ENCODE results near the gene UNK.
"Not testable (repeated sequence)": the region's sequence is repeated elsewhere in the genome, so short reads cannot be mapped to it uniquely, and the experiment has no call there.

Gene UNK

DNA sequence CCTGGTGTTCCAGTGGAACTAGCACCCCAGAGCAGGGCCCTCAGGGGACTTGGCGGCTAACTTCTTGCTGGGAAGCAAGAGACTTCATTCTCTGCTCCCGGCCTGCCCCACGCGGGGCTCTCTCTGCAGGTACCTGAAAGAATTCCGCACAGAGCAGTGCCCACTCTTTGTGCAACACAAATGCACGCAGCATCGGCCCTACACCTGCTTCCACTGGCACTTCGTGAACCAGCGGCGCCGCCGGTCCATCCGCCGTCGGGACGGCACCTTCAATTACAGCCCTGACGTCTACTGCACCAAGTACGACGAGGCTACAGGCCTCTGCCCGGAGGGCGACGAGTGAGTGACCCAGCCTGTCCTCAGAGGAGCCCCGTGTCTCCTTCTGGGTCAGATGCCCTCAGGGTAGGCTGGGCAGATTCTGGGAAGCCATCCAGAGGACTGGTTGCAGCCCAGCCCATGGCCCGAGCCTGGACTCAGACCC is 25.1 kb downstream of the UNK start:
- peaks cover 6% of the 10 kb centered on the region for H3K4me1 ChIP-seq (ENCODE audit: control insufficient read depth, insufficient read depth, low read length)
- no peaks in the 10 kb centered on the region for H3K9me3 ChIP-seq (ENCODE audit: control insufficient read depth in 2 of 2, low read length in 2 of 2)
- H3K9ac ChIP-seq (ENCODE audit: low read length in 2 of 2): no peak overlapping the region
- H3K27ac ChIP-seq (ENCODE audit: low read length): no peak overlapping the region
- no peak overlapping the region for H3K4me3 ChIP-seq (ENCODE audit: low read length in 2 of 2)
- peaks cover 28 to 37% of the 10 kb centered on the region in 2 donors for H3K36me3 ChIP-seq (ENCODE audit: control insufficient read depth in 2 of 2, insufficient read depth in 2 of 2, low read length in 2 of 2)
- H3K27me3 ChIP-seq (ENCODE audit: control insufficient read depth in 1 of 2, insufficient read depth in 2 of 2, low read length in 2 of 2): no peaks in the 10 kb centered on the region

GRCh38 chr17:75810216-75810615 is 25.6 kb downstream of the UNK start:
- H3K9me3 ChIP-seq (ENCODE audit: control insufficient read depth in 2 of 2, low read length in 2 of 2): no peaks in the 10 kb centered on the region
- no peaks in the 10 kb centered on the region for H3K27me3 ChIP-seq (ENCODE audit: control insufficient read depth in 1 of 2, insufficient read depth in 2 of 2, low read length in 2 of 2)
- no peak overlapping the region for H3K9ac ChIP-seq (ENCODE audit: low read length in 2 of 2)
- H3K4me1 ChIP-seq (ENCODE audit: control insufficient read depth, insufficient read depth, low read length): peaks cover 6% of the 10 kb centered on the region
- H3K4me3 ChIP-seq (ENCODE audit: low read length in 2 of 2): no peak overlapping the region
- H3K36me3 ChIP-seq (ENCODE audit: control insufficient read depth in 2 of 2, insufficient read depth in 2 of 2, low read length in 2 of 2): peaks cover 28 to 42% of the 10 kb centered on the region in 2 donors
- no peak overlapping the region for H3K27ac ChIP-seq (ENCODE audit: low read length)

DNA sequence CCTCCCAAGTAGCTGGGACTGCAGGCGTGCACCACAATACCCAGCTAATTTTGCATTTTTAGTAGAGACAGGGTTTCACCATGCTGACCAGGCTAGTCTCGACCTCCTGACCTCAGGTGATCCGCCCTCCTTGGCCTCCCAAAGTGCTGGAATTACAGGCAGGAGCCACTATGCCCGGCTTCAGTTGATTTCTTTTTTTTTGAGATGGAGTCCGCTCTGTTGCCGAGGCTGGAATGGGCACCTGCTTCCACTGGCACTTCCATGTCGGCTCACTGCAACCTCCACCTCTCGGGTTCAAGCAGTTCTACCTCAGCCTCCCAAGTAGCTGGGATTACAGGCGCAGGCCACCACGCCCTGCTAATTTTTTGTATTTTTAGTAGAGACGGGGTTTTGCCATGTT is 26.1 kb downstream of the UNK start:
- H3K9me3 ChIP-seq (ENCODE audit: control insufficient read depth in 2 of 2, low read length in 2 of 2); H3K4me3 ChIP-seq (ENCODE audit: low read length in 2 of 2); H3K9ac ChIP-seq (ENCODE audit: low read length in 2 of 2); H3K27ac ChIP-seq (ENCODE audit: low read length); H3K4me1 ChIP-seq (ENCODE audit: control insufficient read depth, insufficient read depth, low read length); H3K27me3 ChIP-seq (ENCODE audit: control insufficient read depth in 1 of 2, insufficient read depth in 2 of 2, low read length in 2 of 2): not testable (repeated sequence)
- peaks cover 31 to 44% of the 10 kb centered on the region in 2 donors for H3K36me3 ChIP-seq (ENCODE audit: control insufficient read depth in 2 of 2, insufficient read depth in 2 of 2, low read length in 2 of 2)

DNA sequence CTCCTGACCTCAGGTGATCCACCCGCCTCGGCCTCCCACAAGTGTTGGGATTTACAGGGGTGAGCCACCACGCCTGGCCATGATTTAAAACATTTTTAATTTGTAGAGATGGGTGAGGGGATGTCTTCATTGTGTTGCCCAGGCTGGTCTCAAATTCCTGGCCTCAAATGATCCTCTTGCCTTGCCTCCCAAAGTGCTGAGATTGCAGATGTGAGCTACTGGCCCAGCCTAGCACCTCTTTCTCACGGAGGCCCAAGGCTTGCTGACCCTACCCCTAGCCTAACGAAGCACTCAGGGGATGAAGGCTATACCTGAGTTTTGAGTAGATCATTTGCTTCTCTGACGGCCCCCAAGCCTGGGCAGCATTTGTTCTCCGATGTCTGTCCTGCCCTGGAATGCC is 26.6 kb downstream of the UNK start:
- H3K36me3 ChIP-seq (ENCODE audit: control insufficient read depth in 2 of 2, insufficient read depth in 2 of 2, low read length in 2 of 2): peaks cover 31 to 45% of the 10 kb centered on the region in 2 donors
- no peaks in the 10 kb centered on the region for H3K9me3 ChIP-seq (ENCODE audit: control insufficient read depth in 2 of 2, low read length in 2 of 2)
- peaks cover 6% of the 10 kb centered on the region for H3K4me1 ChIP-seq (ENCODE audit: control insufficient read depth, insufficient read depth, low read length)
- no peak overlapping the region for H3K4me3 ChIP-seq (ENCODE audit: low read length in 2 of 2)
- no peak overlapping the region for H3K9ac ChIP-seq (ENCODE audit: low read length in 2 of 2)
- no peaks in the 10 kb centered on the region for H3K27me3 ChIP-seq (ENCODE audit: control insufficient read depth in 1 of 2, insufficient read depth in 2 of 2, low read length in 2 of 2)
- H3K27ac ChIP-seq (ENCODE audit: low read length): no peak overlapping the region

GRCh38 chr17:75812096-75813013 is 27.7 kb downstream of the UNK start:
- Histone ChIP-seq H3K9ac (ENCODE audit: low read length in 2 of 2) (no peak overlapping the region), H3K36me3 (ENCODE audit: control insufficient read depth in 2 of 2, insufficient read depth in 2 of 2, low read length in 2 of 2) (peaks cover 41 to 56% of the 10 kb centered on the region in 2 donors), H3K27ac (ENCODE audit: low read length) (no peak overlapping the region), H3K4me3 (ENCODE audit: low read length in 2 of 2) (no peak overlapping the region), H3K27me3 (ENCODE audit: control insufficient read depth in 1 of 2, insufficient read depth in 2 of 2, low read length in 2 of 2) (no peaks in the 10 kb centered on the region), H3K9me3 (ENCODE audit: control insufficient read depth in 2 of 2, low read length in 2 of 2) (no peaks in the 10 kb centered on the region), H3K4me1 (ENCODE audit: control insufficient read depth, insufficient read depth, low read length) (peaks cover 6% of the 10 kb centered on the region)

GRCh38 chr17:75813081-75814020 is 28.7 kb downstream of the UNK start:
- Histone ChIP-seq H3K4me3 (ENCODE audit: low read length in 2 of 2) (no peak overlapping the region), H3K9ac (ENCODE audit: low read length in 2 of 2) (no peak overlapping the region), H3K27me3 (ENCODE audit: control insufficient read depth in 1 of 2, insufficient read depth in 2 of 2, low read length in 2 of 2) (no peaks in the 10 kb centered on the region), H3K36me3 (ENCODE audit: control insufficient read depth in 2 of 2, insufficient read depth in 2 of 2, low read length in 2 of 2) (peaks cover 51 to 64% of the 10 kb centered on the region in 2 donors), H3K4me1 (ENCODE audit: control insufficient read depth, insufficient read depth, low read length) (peaks cover 6% of the 10 kb centered on the region), H3K9me3 (ENCODE audit: control insufficient read depth in 2 of 2, low read length in 2 of 2) (no peaks in the 10 kb centered on the region), H3K27ac (ENCODE audit: low read length) (no peak overlapping the region)

DNA sequence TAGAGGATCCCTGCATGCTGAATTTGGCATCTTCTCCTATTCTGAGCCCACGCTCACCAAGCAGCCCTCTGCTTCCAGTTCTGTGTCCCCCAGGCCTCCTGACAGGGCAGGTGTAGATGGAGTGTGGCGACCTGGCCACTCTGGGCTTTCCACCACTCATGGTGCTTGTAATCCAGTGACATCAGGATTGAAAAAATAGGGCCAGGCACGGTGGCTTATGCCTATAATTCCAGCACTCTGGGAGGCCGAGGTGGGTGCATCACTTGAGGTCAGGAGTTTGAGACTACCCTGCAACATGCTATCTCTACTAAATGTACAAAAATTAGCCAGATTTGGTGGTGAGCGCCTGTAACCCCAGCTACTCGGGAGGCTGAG is 29.4 kb downstream of the UNK start:
- H3K27me3 ChIP-seq (ENCODE audit: control insufficient read depth in 1 of 2, insufficient read depth in 2 of 2, low read length in 2 of 2): no peaks in the 10 kb centered on the region
- peaks cover 6% of the 10 kb centered on the region for H3K4me1 ChIP-seq (ENCODE audit: control insufficient read depth, insufficient read depth, low read length)
- H3K27ac ChIP-seq (ENCODE audit: low read length): no peak overlapping the region
- H3K36me3 ChIP-seq (ENCODE audit: control insufficient read depth in 2 of 2, insufficient read depth in 2 of 2, low read length in 2 of 2): peaks cover 57 to 70% of the 10 kb centered on the region in 2 donors
- no peak overlapping the region for H3K9ac ChIP-seq (ENCODE audit: low read length in 2 of 2)
- H3K9me3 ChIP-seq (ENCODE audit: control insufficient read depth in 2 of 2, low read length in 2 of 2): no peaks in the 10 kb centered on the region
- no peak overlapping the region for H3K4me3 ChIP-seq (ENCODE audit: low read length in 2 of 2)

DNA sequence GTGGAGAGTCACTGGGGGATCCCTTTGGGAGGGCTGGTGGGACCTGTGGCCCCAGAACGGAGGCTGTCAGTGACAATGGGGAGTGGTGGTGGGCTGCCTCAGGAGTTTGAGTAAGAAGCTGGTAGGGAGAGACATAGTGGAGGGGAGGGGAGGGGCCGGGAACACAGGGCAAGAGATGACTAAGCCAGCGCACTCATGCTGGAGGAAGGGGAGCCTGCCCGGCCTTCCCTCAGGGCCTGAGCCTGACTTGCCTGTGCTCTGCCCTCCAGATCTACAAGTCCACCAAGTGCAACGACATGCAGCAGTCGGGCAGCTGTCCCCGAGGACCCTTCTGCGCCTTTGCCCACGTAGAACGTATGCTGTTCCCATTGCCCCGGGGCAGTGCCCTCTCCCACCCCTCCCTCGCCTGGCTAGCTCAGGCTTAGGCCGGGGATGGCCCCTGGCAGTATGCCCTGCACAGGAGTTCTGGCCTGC is 30.3 kb downstream of the UNK start:
- Histone ChIP-seq H3K4me1 (ENCODE audit: control insufficient read depth, insufficient read depth, low read length) (peaks cover under 1% of the 10 kb centered on the region), H3K4me3 (ENCODE audit: low read length in 2 of 2) (no peak overlapping the region), H3K36me3 (ENCODE audit: control insufficient read depth in 2 of 2, insufficient read depth in 2 of 2, low read length in 2 of 2) (peaks cover 65 to 76% of the 10 kb centered on the region in 2 donors), H3K9ac (ENCODE audit: low read length in 2 of 2) (no peak overlapping the region), H3K9me3 (ENCODE audit: control insufficient read depth in 2 of 2, low read length in 2 of 2) (no peaks in the 10 kb centered on the region), H3K27ac (ENCODE audit: low read length) (no peak overlapping the region), H3K27me3 (ENCODE audit: control insufficient read depth in 1 of 2, insufficient read depth in 2 of 2, low read length in 2 of 2) (no peaks in the 10 kb centered on the region)

- Histone ChIP-seq H3K9me3 (ENCODE audit: control insufficient read depth in 2 of 2, low read length in 2 of 2) (no peaks in the 10 kb centered on the region), H3K4me3 (ENCODE audit: low read length in 2 of 2) (no peak overlapping the region), H3K9ac (ENCODE audit: low read length in 2 of 2) (no peak overlapping the region), H3K36me3 (ENCODE audit: control insufficient read depth in 2 of 2, insufficient read depth in 2 of 2, low read length in 2 of 2) (peaks cover 65 to 78% of the 10 kb centered on the region in 2 donors), H3K27me3 (ENCODE audit: control insufficient read depth in 1 of 2, insufficient read depth in 2 of 2, low read length in 2 of 2) (no peaks in the 10 kb centered on the region), H3K4me1 (ENCODE audit: control insufficient read depth, insufficient read depth, low read length) (no peaks in the 10 kb centered on the region), H3K27ac (ENCODE audit: low read length) (no peak overlapping the region)
Observed at GRCh38 chr17:75815399-75815798, 30.8 kb downstream of the UNK start.

DNA sequence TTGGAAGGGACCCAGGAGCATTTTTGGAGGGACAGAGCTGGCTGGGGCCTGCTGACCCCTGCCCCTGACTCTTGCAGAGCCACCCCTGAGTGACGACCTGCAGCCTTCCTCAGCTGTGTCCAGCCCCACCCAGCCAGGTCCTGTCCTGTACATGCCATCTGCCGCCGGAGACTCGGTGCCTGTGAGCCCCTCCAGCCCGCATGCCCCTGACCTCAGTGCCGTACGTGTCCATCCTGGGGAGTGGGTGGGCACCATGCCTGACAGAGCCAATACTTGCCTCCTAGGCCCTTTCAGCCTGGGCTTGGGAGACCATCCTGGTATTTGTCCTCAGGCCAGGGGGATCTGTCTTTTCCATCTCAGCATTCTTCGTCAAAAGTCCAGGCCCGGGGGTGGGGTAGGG is 32.1 kb downstream of the UNK start:
- Histone ChIP-seq H3K27ac (ENCODE audit: low read length) (no peak overlapping the region), H3K9ac (ENCODE audit: low read length in 2 of 2) (no peak overlapping the region), H3K4me3 (ENCODE audit: low read length in 2 of 2) (no peak overlapping the region), H3K36me3 (ENCODE audit: control insufficient read depth in 2 of 2, insufficient read depth in 2 of 2, low read length in 2 of 2) (peaks cover 75 to 83% of the 10 kb centered on the region in 2 donors), H3K4me1 (ENCODE audit: control insufficient read depth, insufficient read depth, low read length) (no peaks in the 10 kb centered on the region), H3K27me3 (ENCODE audit: control insufficient read depth in 1 of 2, insufficient read depth in 2 of 2, low read length in 2 of 2) (no peaks in the 10 kb centered on the region), H3K9me3 (ENCODE audit: control insufficient read depth in 2 of 2, low read length in 2 of 2) (no peaks in the 10 kb centered on the region)

Data from stomach smooth muscle (tissue), 2 donors.